ENCODE results near the gene UGT1A7.

Gene UGT1A7

GRCh38 chr2:233819884-233820773, 138.4 kb downstream of the UGT1A7 start:
- DNase-seq: no peak

- no peak for DNase-seq
Observed at GRCh38 chr2:233820774-233821105, 139.0 kb downstream of the UGT1A7 start.

DNA sequence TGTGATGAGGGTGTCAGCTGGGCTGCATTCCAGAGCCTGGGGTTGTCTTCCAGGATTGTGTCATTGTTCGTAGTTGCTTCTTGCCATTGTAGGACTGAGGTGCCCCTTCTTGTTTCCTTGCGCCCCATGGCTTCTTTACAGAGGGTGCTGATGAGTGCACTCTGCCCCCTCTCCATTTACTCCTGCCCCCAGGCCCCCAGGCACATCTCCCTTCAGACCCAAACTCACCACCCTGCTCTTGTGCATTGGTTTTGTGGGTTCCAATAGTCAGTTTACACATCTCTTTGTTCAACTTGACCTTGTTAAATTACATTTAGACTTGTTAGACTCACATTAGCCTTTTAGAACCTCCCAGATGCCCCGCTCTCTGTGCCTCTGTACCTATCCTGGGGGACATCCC, 139.5 kb downstream of the UGT1A7 start:
- no peak for DNase-seq

DNA sequence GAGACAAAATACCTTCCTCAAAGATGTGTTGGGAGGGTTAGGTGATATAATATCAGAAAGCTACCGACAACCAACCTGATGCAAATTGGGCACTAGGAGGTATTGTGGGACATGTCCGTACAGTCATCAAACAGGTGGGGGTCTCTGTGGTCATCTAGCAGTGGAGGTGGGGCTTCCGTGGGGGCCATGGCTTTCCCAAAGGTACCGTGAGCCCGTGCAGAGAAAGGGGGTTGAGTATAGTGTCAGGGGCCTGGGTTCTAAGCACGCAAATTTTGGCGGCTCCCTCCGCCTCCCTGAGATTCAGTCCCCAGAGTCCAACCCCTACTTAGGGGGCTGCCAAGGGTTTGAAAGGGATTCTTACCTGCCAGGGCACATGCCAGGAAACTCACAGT, 140.0 kb downstream of the UGT1A7 start:
- DNase-seq: no peak

DNA sequence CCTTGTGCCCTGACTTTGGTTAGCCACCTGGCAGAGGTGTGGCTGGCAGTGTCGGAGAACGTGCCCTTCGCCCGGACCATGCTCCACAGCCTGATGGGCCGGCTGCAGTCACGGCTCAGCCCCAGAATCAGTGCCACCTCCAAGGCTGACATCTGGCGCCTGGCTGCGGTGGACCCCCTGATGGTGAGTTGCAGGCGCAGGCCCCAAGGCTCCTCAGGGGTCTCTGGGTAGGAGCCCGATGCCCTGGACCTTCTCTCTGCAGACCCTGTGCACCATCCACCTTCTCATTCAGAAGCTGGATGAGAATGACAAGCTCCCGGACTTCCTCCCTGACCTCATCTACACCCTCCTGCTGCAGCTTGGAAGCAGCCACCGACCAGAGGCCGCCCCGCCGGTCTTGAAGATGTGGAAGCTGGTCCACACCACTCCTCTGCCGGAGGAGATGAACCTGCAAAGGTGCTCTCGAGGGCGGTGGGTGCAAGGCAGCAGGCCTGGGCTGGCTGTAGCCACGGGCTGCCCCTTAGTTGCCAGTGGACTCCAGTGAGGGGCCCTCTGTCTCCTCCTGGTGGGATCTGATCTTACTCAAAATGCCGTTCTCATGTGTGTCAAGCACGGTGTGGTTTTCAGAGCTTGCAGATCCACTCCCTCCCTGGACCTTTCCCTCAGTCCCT, 140.5 kb downstream of the UGT1A7 start:
- DNase-seq: no peak
